H1 (cell line): ENCODE measurements around the gene OR2A25.

Experiments
- CHD1 ChIP-seq: IDR thresholded peaks from 2 replicates; pipeline ENCODE4 v1.6.1; 2012; ENCODE audit warnings: low read depth, low read length, improper control_type of control experiment
- POLR2AphosphoS5 ChIP-seq: IDR thresholded peaks from 2 replicates; pipeline ENCODE4 v1.6.1; 2011; ENCODE audit warnings: low read depth, low read length
- RBBP5 ChIP-seq: IDR thresholded peaks from 2 replicates; pipeline ENCODE4 v1.7.1; 2012; ENCODE audit warnings: low read depth, mild to moderate bottlenecking, inconsistent platforms, low read length, moderate library complexity, borderline replicate concordance
- SIN3A ChIP-seq, 2 experiments: IDR thresholded peaks in 1 of 2; conservative IDR thresholded peaks in 1 of 2; 2 replicates each; pipeline ENCODE4 v1.6.1; 2011 to 2012; ENCODE audit warnings: low read length in 2 of 2, improper control_type of control experiment in 1 of 2, low read depth in 1 of 2, mild to moderate bottlenecking in 1 of 2
- SIX5 ChIP-seq: IDR thresholded peaks from 2 replicates; pipeline ENCODE4 v1.6.1; 2011; ENCODE audit warnings: mild to moderate bottlenecking, low read depth, low read length
- TF ChIP-seq, protein P1 (sequence below), 3 experiments: IDR thresholded peaks; 1 replicate in 2 of 3; 2 replicates in 1 of 3; pipeline versions ENCODE4 v1.5.1 to v1.6.1; 2011; ENCODE audit warnings: low read length in 3 of 3, mild to moderate bottlenecking in 3 of 3, inconsistent platforms in 2 of 3, low read depth in 1 of 3, moderate library complexity in 1 of 3; ENCODE audit not compliant: insufficient read depth in 1 of 3; ENCODE audit errors: control extremely low read depth in 1 of 3

DNA sequence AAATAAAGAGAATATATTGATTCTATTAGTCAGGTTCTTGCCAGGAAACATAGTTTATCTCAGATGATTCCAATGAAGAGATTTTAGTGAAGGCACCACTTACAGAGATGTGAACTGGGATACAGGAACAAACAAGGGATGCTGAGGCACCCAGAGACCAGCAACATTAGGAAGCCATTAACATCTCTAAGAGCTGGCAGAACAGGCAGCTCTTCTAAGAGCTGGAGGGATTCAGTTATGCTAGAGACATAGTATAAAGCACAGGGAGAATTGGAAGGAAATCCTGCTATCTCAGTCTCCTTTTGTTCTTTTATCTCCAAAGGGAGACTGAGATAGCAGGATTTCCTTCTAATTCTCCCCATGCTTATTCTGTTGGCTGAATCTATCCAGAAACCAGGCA lies 47.4 kb upstream of the OR2A25 start:
- TF ChIP-seq, protein P1, sequence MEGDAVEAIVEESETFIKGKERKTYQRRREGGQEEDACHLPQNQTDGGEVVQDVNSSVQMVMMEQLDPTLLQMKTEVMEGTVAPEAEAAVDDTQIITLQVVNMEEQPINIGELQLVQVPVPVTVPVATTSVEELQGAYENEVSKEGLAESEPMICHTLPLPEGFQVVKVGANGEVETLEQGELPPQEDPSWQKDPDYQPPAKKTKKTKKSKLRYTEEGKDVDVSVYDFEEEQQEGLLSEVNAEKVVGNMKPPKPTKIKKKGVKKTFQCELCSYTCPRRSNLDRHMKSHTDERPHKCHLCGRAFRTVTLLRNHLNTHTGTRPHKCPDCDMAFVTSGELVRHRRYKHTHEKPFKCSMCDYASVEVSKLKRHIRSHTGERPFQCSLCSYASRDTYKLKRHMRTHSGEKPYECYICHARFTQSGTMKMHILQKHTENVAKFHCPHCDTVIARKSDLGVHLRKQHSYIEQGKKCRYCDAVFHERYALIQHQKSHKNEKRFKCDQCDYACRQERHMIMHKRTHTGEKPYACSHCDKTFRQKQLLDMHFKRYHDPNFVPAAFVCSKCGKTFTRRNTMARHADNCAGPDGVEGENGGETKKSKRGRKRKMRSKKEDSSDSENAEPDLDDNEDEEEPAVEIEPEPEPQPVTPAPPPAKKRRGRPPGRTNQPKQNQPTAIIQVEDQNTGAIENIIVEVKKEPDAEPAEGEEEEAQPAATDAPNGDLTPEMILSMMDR (IDR thresholded peaks at IDR 0.05; ENCODE audit: control extremely low read depth in 1 of 3, insufficient read depth in 1 of 3, low read depth in 1 of 3, low read length in 3 of 3) = no peak
- no peak for TF ChIP-seq POLR2AphosphoS5
- TF ChIP-seq RBBP5 = no peak
- TF ChIP-seq CHD1 = no peak
- TF ChIP-seq SIN3A (conservative IDR thresholded peaks at IDR 0.05 in 1 of 2, IDR thresholded peaks at IDR 0.05 in 1 of 2; ENCODE audit: low read depth in 1 of 2, low read length in 2 of 2) = no peak
- TF ChIP-seq SIX5 = no peak
